Measurements from ENCODE around the gene JAK3.

- TF ChIP-seq CTCF (IDR thresholded peaks at IDR 0.05) (no peak), POLR2A (IDR thresholded peaks at IDR 0.05) (no peak)
These were observed 18.7 kb upstream of the JAK3 start for GRCh38 chr19:17866312-17866963.
